ENCODE measurements around the gene CCDC50. TPM values are rescaled to one million over a fixed set of nuclear protein-coding genes. Genes with fewer than 3 reads are reported as not detected.

The CCDC50 gene
- polyA plus RNA-seq, 1 donor (not counting 4 experiments of a cell fraction or from before 2014, with no cell fraction given), result 54.8 TPM

DNA sequence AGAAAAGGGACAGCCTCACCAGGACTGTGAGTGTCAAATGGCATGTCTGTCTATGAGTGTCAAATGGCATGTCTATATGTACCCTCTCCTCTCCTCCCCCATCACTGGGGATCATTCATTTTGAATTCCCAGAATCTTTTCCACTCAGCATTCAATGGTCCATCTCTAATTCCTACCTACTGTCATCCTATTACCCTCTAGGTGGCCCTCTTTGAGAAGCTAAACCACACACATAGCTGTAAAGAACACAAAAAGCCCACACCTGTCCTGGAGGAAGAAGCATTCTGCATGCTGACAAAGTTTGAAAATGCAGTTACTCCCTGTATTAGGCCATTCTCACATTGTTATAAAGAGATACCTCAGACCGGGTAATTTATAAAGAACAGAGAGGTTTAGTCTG is 85.5 kb downstream of the CCDC50 start:
- no peaks in the 10 kb centered on the region for H3K79me2 ChIP-seq (ENCODE audit: control insufficient read depth, insufficient read depth, low read length)
- H3K4me2 ChIP-seq (ENCODE audit: control insufficient read depth, extremely low read depth, insufficient read depth, low read depth, low read length), result no peak overlapping the region
- H3K9me3 ChIP-seq (ENCODE audit: control insufficient read depth, low read depth, low read length), result no peaks in the 10 kb centered on the region
- peaks cover 9% of the 10 kb centered on the region for H3K4me1 ChIP-seq (ENCODE audit: control insufficient read depth, extremely low read depth, insufficient read depth, low read length)
- H3K36me3 ChIP-seq (ENCODE audit: control insufficient read depth in 2 of 2, extremely low read depth in 1 of 2, insufficient read depth in 2 of 2, low read length in 2 of 2), result no peaks in the 10 kb centered on the region
- H3K4me3 ChIP-seq (ENCODE audit: control insufficient read depth in 2 of 3, extremely low read depth in 1 of 3, insufficient read depth in 2 of 3, low read depth in 1 of 3, low read length in 3 of 3), result no peak overlapping the region
- no peaks in the 10 kb centered on the region for H3K9me1 ChIP-seq (ENCODE audit: control insufficient read depth, extremely low read depth, insufficient read depth, low read length)
- H3K9ac ChIP-seq (ENCODE audit: control insufficient read depth, extremely low read depth, insufficient read depth, low read length), result no peak overlapping the region
- no peaks in the 10 kb centered on the region for H3K27me3 ChIP-seq (ENCODE audit: control insufficient read depth, extremely low read depth, insufficient read depth, low read length)
- no peaks in the 10 kb centered on the region for H4K20me1 ChIP-seq (ENCODE audit: control insufficient read depth, extremely low read depth, insufficient read depth, low read length)
- H3K27ac ChIP-seq (ENCODE audit: control insufficient read depth, insufficient read depth, low read length), result no peak overlapping the region
- no peak overlapping the region for H2AFZ ChIP-seq (ENCODE audit: control insufficient read depth, low read length)
- no peak for DNase-seq (ENCODE audit: low read depth, low spot score)
- dilution Hi-C loops (cut with MboI; ENCODE audit: extremely low pct_ligation_motif_present, low sequenced_read_pairs), result no loop called here
- TF ChIP-seq EZH2 (IDR thresholded peaks at IDR 0.05; ENCODE audit: low read length), result no peak
- TF ChIP-seq, protein P1, sequence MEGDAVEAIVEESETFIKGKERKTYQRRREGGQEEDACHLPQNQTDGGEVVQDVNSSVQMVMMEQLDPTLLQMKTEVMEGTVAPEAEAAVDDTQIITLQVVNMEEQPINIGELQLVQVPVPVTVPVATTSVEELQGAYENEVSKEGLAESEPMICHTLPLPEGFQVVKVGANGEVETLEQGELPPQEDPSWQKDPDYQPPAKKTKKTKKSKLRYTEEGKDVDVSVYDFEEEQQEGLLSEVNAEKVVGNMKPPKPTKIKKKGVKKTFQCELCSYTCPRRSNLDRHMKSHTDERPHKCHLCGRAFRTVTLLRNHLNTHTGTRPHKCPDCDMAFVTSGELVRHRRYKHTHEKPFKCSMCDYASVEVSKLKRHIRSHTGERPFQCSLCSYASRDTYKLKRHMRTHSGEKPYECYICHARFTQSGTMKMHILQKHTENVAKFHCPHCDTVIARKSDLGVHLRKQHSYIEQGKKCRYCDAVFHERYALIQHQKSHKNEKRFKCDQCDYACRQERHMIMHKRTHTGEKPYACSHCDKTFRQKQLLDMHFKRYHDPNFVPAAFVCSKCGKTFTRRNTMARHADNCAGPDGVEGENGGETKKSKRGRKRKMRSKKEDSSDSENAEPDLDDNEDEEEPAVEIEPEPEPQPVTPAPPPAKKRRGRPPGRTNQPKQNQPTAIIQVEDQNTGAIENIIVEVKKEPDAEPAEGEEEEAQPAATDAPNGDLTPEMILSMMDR (optimal IDR thresholded peaks at IDR 0.05 in 1 of 3, IDR thresholded peaks at IDR 0.05 in 1 of 3, conservative IDR thresholded peaks at IDR 0.05 in 1 of 3; ENCODE audit: extremely low read depth in 1 of 3, insufficient read depth in 2 of 3, low read length in 3 of 3), result no peak
- FAIRE-seq, result no peak

DNA sequence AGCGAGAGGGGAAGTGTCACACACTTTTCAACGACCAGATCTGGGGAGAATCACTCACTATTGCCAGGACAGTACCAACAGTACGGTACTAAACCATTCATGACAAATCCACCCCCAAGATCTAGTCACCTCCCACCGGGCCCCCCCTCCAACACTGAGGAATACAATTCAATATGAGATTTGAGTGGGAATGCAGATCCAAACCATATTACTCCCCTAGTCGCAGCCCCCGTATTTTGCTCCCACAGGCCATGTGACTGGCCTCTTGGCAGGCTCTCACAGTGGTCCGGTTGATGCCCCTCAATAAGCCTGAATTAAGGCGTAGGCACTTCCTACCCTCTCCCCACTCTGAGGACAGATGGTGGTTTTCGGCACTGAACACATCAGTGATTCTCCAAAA is 86.4 kb downstream of the CCDC50 start:
- Histone ChIP-seq H3K27me3 (ENCODE audit: control insufficient read depth, extremely low read depth, insufficient read depth, low read length) (no peaks in the 10 kb centered on the region), H3K9me3 (ENCODE audit: control insufficient read depth, low read depth, low read length) (no peaks in the 10 kb centered on the region), H3K4me3 (ENCODE audit: control insufficient read depth in 2 of 3, extremely low read depth in 1 of 3, insufficient read depth in 2 of 3, low read depth in 1 of 3, low read length in 3 of 3) (no peak overlapping the region), H3K27ac (ENCODE audit: control insufficient read depth, insufficient read depth, low read length) (no peak overlapping the region), H3K9me1 (ENCODE audit: control insufficient read depth, extremely low read depth, insufficient read depth, low read length) (no peaks in the 10 kb centered on the region), H4K20me1 (ENCODE audit: control insufficient read depth, extremely low read depth, insufficient read depth, low read length) (no peaks in the 10 kb centered on the region), H3K79me2 (ENCODE audit: control insufficient read depth, insufficient read depth, low read length) (no peaks in the 10 kb centered on the region), H3K4me1 (ENCODE audit: control insufficient read depth, extremely low read depth, insufficient read depth, low read length) (peaks cover 9% of the 10 kb centered on the region), H3K9ac (ENCODE audit: control insufficient read depth, extremely low read depth, insufficient read depth, low read length) (no peak overlapping the region), H2AFZ (ENCODE audit: control insufficient read depth, low read length) (no peak overlapping the region), H3K4me2 (ENCODE audit: control insufficient read depth, extremely low read depth, insufficient read depth, low read depth, low read length) (no peak overlapping the region), H3K36me3 (ENCODE audit: control insufficient read depth in 2 of 2, extremely low read depth in 1 of 2, insufficient read depth in 2 of 2, low read length in 2 of 2) (no peaks in the 10 kb centered on the region)
- dilution Hi-C loops (cut with MboI; ENCODE audit: extremely low pct_ligation_motif_present, low sequenced_read_pairs), result no loop called here
- TF ChIP-seq, protein P1 (optimal IDR thresholded peaks at IDR 0.05 in 1 of 3, IDR thresholded peaks at IDR 0.05 in 1 of 3, conservative IDR thresholded peaks at IDR 0.05 in 1 of 3; ENCODE audit: extremely low read depth in 1 of 3, insufficient read depth in 2 of 3, low read length in 3 of 3), result no peak
- no peak for TF ChIP-seq EZH2 (IDR thresholded peaks at IDR 0.05; ENCODE audit: low read length)
- DNase-seq (ENCODE audit: low read depth, low spot score) (no peak), FAIRE-seq (no peak)
